A549 (cell line): ENCODE results near the gene ZNF337.

Source experiments
- CTCF ChIP-seq: fragments of >200 bp; sonication (Bioruptor Twin); formaldehyde crosslinking; IDR thresholded peaks from 3 replicates; pipeline ENCODE4 v1.5.1; 2016
- HOXA7 ChIP-seq: fragments of 250-450 bp; sonication (Bioruptor Pico); IDR thresholded peaks from 2 replicates; pipeline ENCODE4 v1.5.0; 2020; ENCODE audit warnings: mild to moderate bottlenecking, moderate library complexity
- MYC ChIP-seq: IDR thresholded peaks from 2 replicates; pipeline ENCODE4 v1.6.1; 2012; ENCODE audit warnings: mild to moderate bottlenecking, inconsistent platforms, low read length, improper control_type of control experiment, borderline replicate concordance
- POLR2A ChIP-seq: IDR thresholded peaks from 2 replicates; pipeline ENCODE4 v1.6.1; 2012; ENCODE audit warnings: mild to moderate bottlenecking, low read length
- RCOR1 ChIP-seq: fragments of 150-350 bp; IDR thresholded peaks from 2 replicates; pipeline ENCODE4 v1.6.1; 2014; ENCODE audit warnings: antibody characterized with exemption, low read length, low read depth
- RNF2 ChIP-seq: fragments of 200-600 bp; sonication (generic); IDR thresholded peaks from 2 replicates; pipeline ENCODE4 v1.6.1; 2016; ENCODE audit warnings: low read depth, mild to moderate bottlenecking, antibody characterized with exemption, moderate library complexity, borderline replicate concordance
- TFCP2L1 ChIP-seq: fragments of 250-450 bp; sonication (Bioruptor Pico); IDR thresholded peaks from 2 replicates; pipeline ENCODE4 v1.5.0; 2021; ENCODE audit warnings: mild to moderate bottlenecking

GRCh38 chr20:25745738-25746137 lies 49.1 kb upstream of the ZNF337 start:
- no peak for TF ChIP-seq CTCF
- TF ChIP-seq TFCP2L1 (CRISPR knock-in tag), result no peak
- no peak for TF ChIP-seq POLR2A
- TF ChIP-seq MYC, result no peak
- TF ChIP-seq RNF2, result no peak
- no peak for TF ChIP-seq HOXA7 (CRISPR knock-in tag)
- no peak for TF ChIP-seq RCOR1
